ENCODE data around the gene WFDC10B. TPM values are rescaled to one million over a fixed set of nuclear protein-coding genes. Genes with fewer than 3 reads are reported as not detected.

WFDC10B gene
- not detected in 2 replicates for total RNA-seq (2014; rRNA removed; shearing (Covaris generic); ENCODE audit: low replicate concordance)

- no peak within 1 kb of the TSS for H2AFZ ChIP-seq (ENCODE audit: low read length)
- H3K9me3 ChIP-seq (ENCODE audit: low read length), result no peaks in the 10 kb centered on the region
- H3K36me3 ChIP-seq (ENCODE audit: insufficient read depth, low read length), result no peaks in the 10 kb centered on the region
- no peaks in the 10 kb centered on the region for H3K27me3 ChIP-seq (ENCODE audit: low read length)
- DNase-seq, result no peak
- no peaks in the 10 kb centered on the region for H3K4me1 ChIP-seq (ENCODE audit: low read length)
- no peak within 1 kb of the TSS for H3K27ac ChIP-seq (ENCODE audit: low read length)
- H3K4me2 ChIP-seq (ENCODE audit: low read depth, low read length, poor library complexity, severe bottlenecking), result no peak within 1 kb of the TSS
- no peaks in the 10 kb centered on the region for H3K9me2 ChIP-seq (replicated peaks; ENCODE audit: insufficient read depth, low read length)
- H4K20me1 ChIP-seq (ENCODE audit: insufficient read depth, low read depth, low read length), result no peaks in the 10 kb centered on the region
- no peak within 1 kb of the TSS for H3K4me3 ChIP-seq (ENCODE audit: low read length)
- no peaks in the 10 kb centered on the region for H3K79me2 ChIP-seq (ENCODE audit: low read length)
- no peak within 1 kb of the TSS for H3K9ac ChIP-seq (ENCODE audit: low read length)
Measured at GRCh38 chr20:45704969-45705637, at the start of gene WFDC10B. Gene WFDC10B, minus strand, starts transcription at chr20:45705019. Its CDS starts 19,027 bp downstream, at chr20:45685992.

- H3K27ac ChIP-seq (ENCODE audit: low read length), result no peak overlapping the region
- H3K4me3 ChIP-seq (ENCODE audit: low read length), result no peak overlapping the region
- H3K9me2 ChIP-seq (replicated peaks; ENCODE audit: insufficient read depth, low read length), result no peaks in the 10 kb centered on the region
- no peak overlapping the region for H3K4me2 ChIP-seq (ENCODE audit: low read depth, low read length, poor library complexity, severe bottlenecking)
- no peaks in the 10 kb centered on the region for H3K36me3 ChIP-seq (ENCODE audit: insufficient read depth, low read length)
- H2AFZ ChIP-seq (ENCODE audit: low read length), result no peak overlapping the region
- no peaks in the 10 kb centered on the region for H4K20me1 ChIP-seq (ENCODE audit: insufficient read depth, low read depth, low read length)
- H3K4me1 ChIP-seq (ENCODE audit: low read length), result no peaks in the 10 kb centered on the region
- no peaks in the 10 kb centered on the region for H3K9me3 ChIP-seq (ENCODE audit: low read length)
- no peak for DNase-seq
- H3K79me2 ChIP-seq (ENCODE audit: low read length), result no peaks in the 10 kb centered on the region
- no peak overlapping the region for H3K9ac ChIP-seq (ENCODE audit: low read length)
- H3K27me3 ChIP-seq (ENCODE audit: low read length), result no peaks in the 10 kb centered on the region
Measured at GRCh38 chr20:45752746-45753145, 47.9 kb upstream of the WFDC10B start.

- no peak overlapping the region for H3K4me2 ChIP-seq (ENCODE audit: low read depth, low read length, poor library complexity, severe bottlenecking)
- no peaks in the 10 kb centered on the region for H3K27me3 ChIP-seq (ENCODE audit: low read length)
- no peak overlapping the region for H2AFZ ChIP-seq (ENCODE audit: low read length)
- no peaks in the 10 kb centered on the region for H3K9me2 ChIP-seq (replicated peaks; ENCODE audit: insufficient read depth, low read length)
- H3K27ac ChIP-seq (ENCODE audit: low read length), result no peak overlapping the region
- no peaks in the 10 kb centered on the region for H3K9me3 ChIP-seq (ENCODE audit: low read length)
- no peak overlapping the region for H3K9ac ChIP-seq (ENCODE audit: low read length)
- no peaks in the 10 kb centered on the region for H3K36me3 ChIP-seq (ENCODE audit: insufficient read depth, low read length)
- H3K79me2 ChIP-seq (ENCODE audit: low read length), result no peaks in the 10 kb centered on the region
- no peaks in the 10 kb centered on the region for H3K4me1 ChIP-seq (ENCODE audit: low read length)
- no peak for DNase-seq
- no peaks in the 10 kb centered on the region for H4K20me1 ChIP-seq (ENCODE audit: insufficient read depth, low read depth, low read length)
- no peak overlapping the region for H3K4me3 ChIP-seq (ENCODE audit: low read length)
Measured at GRCh38 chr20:45751721-45752120, 46.9 kb upstream of the WFDC10B start.

GRCh38 chr20:45745015-45745414 is 40.2 kb upstream of the WFDC10B start:
- Histone ChIP-seq H2AFZ (ENCODE audit: low read length) (no peak overlapping the region), H3K4me2 (ENCODE audit: low read depth, low read length, poor library complexity, severe bottlenecking) (no peak overlapping the region), H3K4me1 (ENCODE audit: low read length) (no peaks in the 10 kb centered on the region), H3K27ac (ENCODE audit: low read length) (no peak overlapping the region), H3K9me3 (ENCODE audit: low read length) (no peaks in the 10 kb centered on the region), H3K9ac (ENCODE audit: low read length) (no peak overlapping the region), H3K79me2 (ENCODE audit: low read length) (no peaks in the 10 kb centered on the region), H3K27me3 (ENCODE audit: low read length) (no peaks in the 10 kb centered on the region), H3K4me3 (ENCODE audit: low read length) (no peak overlapping the region), H3K36me3 (ENCODE audit: insufficient read depth, low read length) (no peaks in the 10 kb centered on the region), H4K20me1 (ENCODE audit: insufficient read depth, low read depth, low read length) (no peaks in the 10 kb centered on the region), H3K9me2 (replicated peaks; ENCODE audit: insufficient read depth, low read length) (no peaks in the 10 kb centered on the region)
- no peak for DNase-seq

GRCh38 chr20:45742596-45742995 is 37.8 kb upstream of the WFDC10B start:
- no peak overlapping the region for H3K27ac ChIP-seq (ENCODE audit: low read length)

GRCh38 chr20:45735988-45736387 is 31.2 kb upstream of the WFDC10B start:
- Histone ChIP-seq H3K9me3 (ENCODE audit: low read length) (peaks cover 11% of the 10 kb centered on the region), H4K20me1 (ENCODE audit: insufficient read depth, low read depth, low read length) (no peaks in the 10 kb centered on the region), H2AFZ (ENCODE audit: low read length) (no peak overlapping the region), H3K36me3 (ENCODE audit: insufficient read depth, low read length) (no peaks in the 10 kb centered on the region), H3K9ac (ENCODE audit: low read length) (no peak overlapping the region), H3K9me2 (replicated peaks; ENCODE audit: insufficient read depth, low read length) (no peaks in the 10 kb centered on the region), H3K4me3 (ENCODE audit: low read length) (no peak overlapping the region), H3K4me2 (ENCODE audit: low read depth, low read length, poor library complexity, severe bottlenecking) (no peak overlapping the region), H3K27ac (ENCODE audit: low read length) (no peak overlapping the region), H3K79me2 (ENCODE audit: low read length) (no peaks in the 10 kb centered on the region), H3K27me3 (ENCODE audit: low read length) (no peaks in the 10 kb centered on the region), H3K4me1 (ENCODE audit: low read length) (no peaks in the 10 kb centered on the region)
- DNase-seq, result no peak

More at GRCh38 chr20:45742596-45742995, 37.8 kb upstream of the WFDC10B start:
- no peaks in the 10 kb centered on the region for H4K20me1 ChIP-seq (ENCODE audit: insufficient read depth, low read depth, low read length)
- H3K36me3 ChIP-seq (ENCODE audit: insufficient read depth, low read length), result no peaks in the 10 kb centered on the region
- H3K4me1 ChIP-seq (ENCODE audit: low read length), result no peaks in the 10 kb centered on the region
- H3K9me2 ChIP-seq (replicated peaks; ENCODE audit: insufficient read depth, low read length), result no peaks in the 10 kb centered on the region
- H3K9me3 ChIP-seq (ENCODE audit: low read length), result no peaks in the 10 kb centered on the region
- no peaks in the 10 kb centered on the region for H3K79me2 ChIP-seq (ENCODE audit: low read length)
- H3K4me2 ChIP-seq (ENCODE audit: low read depth, low read length, poor library complexity, severe bottlenecking), result no peak overlapping the region
- H3K27me3 ChIP-seq (ENCODE audit: low read length), result no peaks in the 10 kb centered on the region
- no peak overlapping the region for H3K9ac ChIP-seq (ENCODE audit: low read length)
- H2AFZ ChIP-seq (ENCODE audit: low read length), result no peak overlapping the region
- H3K4me3 ChIP-seq (ENCODE audit: low read length), result no peak overlapping the region
- no peak for DNase-seq

GRCh38 chr20:45735552-45735951 is 30.7 kb upstream of the WFDC10B start:
- no peak overlapping the region for H3K9ac ChIP-seq (ENCODE audit: low read length)
- no peaks in the 10 kb centered on the region for H3K27me3 ChIP-seq (ENCODE audit: low read length)
- H3K9me3 ChIP-seq (ENCODE audit: low read length), result peaks cover 11% of the 10 kb centered on the region
- no peak overlapping the region for H3K27ac ChIP-seq (ENCODE audit: low read length)
- no peak overlapping the region for H3K4me3 ChIP-seq (ENCODE audit: low read length)
- no peaks in the 10 kb centered on the region for H3K36me3 ChIP-seq (ENCODE audit: insufficient read depth, low read length)
- no peaks in the 10 kb centered on the region for H3K4me1 ChIP-seq (ENCODE audit: low read length)
- no peaks in the 10 kb centered on the region for H3K9me2 ChIP-seq (replicated peaks; ENCODE audit: insufficient read depth, low read length)
- no peak overlapping the region for H3K4me2 ChIP-seq (ENCODE audit: low read depth, low read length, poor library complexity, severe bottlenecking)
- no peaks in the 10 kb centered on the region for H4K20me1 ChIP-seq (ENCODE audit: insufficient read depth, low read depth, low read length)
- no peak for DNase-seq
- no peak overlapping the region for H2AFZ ChIP-seq (ENCODE audit: low read length)
- H3K79me2 ChIP-seq (ENCODE audit: low read length), result no peaks in the 10 kb centered on the region

- Histone ChIP-seq H3K27ac (ENCODE audit: low read length) (no peak overlapping the region), H3K79me2 (ENCODE audit: low read length) (no peaks in the 10 kb centered on the region), H3K4me2 (ENCODE audit: low read depth, low read length, poor library complexity, severe bottlenecking) (no peak overlapping the region), H3K9me2 (replicated peaks; ENCODE audit: insufficient read depth, low read length) (no peaks in the 10 kb centered on the region), H3K9ac (ENCODE audit: low read length) (no peak overlapping the region), H4K20me1 (ENCODE audit: insufficient read depth, low read depth, low read length) (no peaks in the 10 kb centered on the region), H3K9me3 (ENCODE audit: low read length) (peaks cover 11% of the 10 kb centered on the region), H3K4me1 (ENCODE audit: low read length) (no peaks in the 10 kb centered on the region), H3K4me3 (ENCODE audit: low read length) (no peak overlapping the region), H3K27me3 (ENCODE audit: low read length) (no peaks in the 10 kb centered on the region), H3K36me3 (ENCODE audit: insufficient read depth, low read length) (no peaks in the 10 kb centered on the region), H2AFZ (ENCODE audit: low read length) (no peak overlapping the region)
- DNase-seq, result no peak
Measured at GRCh38 chr20:45732199-45732598, 27.4 kb upstream of the WFDC10B start.
